ENCODE measurements around the gene C1QC. TPM values are rescaled to one million over a fixed set of nuclear protein-coding genes. Genes with fewer than 3 reads are reported as not detected.

Gene C1QC
- total and polyA plus RNA-seq, 2 donors (not counting 1 experiment from before 2014, with no cell fraction given), result not detected

GRCh38 chr1:22694172-22694571 is 50.7 kb downstream of the C1QC start:
- H3K4me1 Mint-ChIP-seq, result no peaks in the 10 kb centered on the region
- POLR2A ChIA-PET, result no interaction called here

GRCh38 chr1:22696610-22697009 is 53.2 kb downstream of the C1QC start:
- CTCF ChIA-PET, result no interaction called here
- no peaks in the 10 kb centered on the region for H4K20me1 ChIP-seq (ENCODE audit: control insufficient read depth, insufficient read depth, low read length, poor library complexity, severe bottlenecking)
- Mint-ChIP-seq H3K4me3 (no peak overlapping the region), H3K4me1 (no peaks in the 10 kb centered on the region), H3K27ac (no peak overlapping the region), H3K27me3 (no peaks in the 10 kb centered on the region), H3K9me3 (ENCODE audit: insufficient read depth) (no peaks in the 10 kb centered on the region)
- H3K9me3 ChIP-seq (ENCODE audit: control extremely low read depth in 1 of 3, control insufficient read depth in 2 of 3, insufficient read depth in 1 of 3, low read length in 2 of 3), result no peaks in the 10 kb centered on the region
- H3K4me3 ChIP-seq (ENCODE audit: control extremely low read depth in 1 of 5, extremely low read depth in 1 of 5, insufficient read depth in 1 of 5, low read depth in 2 of 5, low read length in 4 of 5), result no peak overlapping the region
- no peaks in the 10 kb centered on the region for H3K4me1 ChIP-seq (ENCODE audit: control insufficient read depth in 2 of 2, insufficient read depth in 2 of 2, low read length in 2 of 2)
- H2AFZ ChIP-seq (ENCODE audit: insufficient read depth, low read depth, low read length, poor library complexity, severe bottlenecking), result no peak overlapping the region
- H3K9ac ChIP-seq (ENCODE audit: low read length), result no peak overlapping the region
- H3K79me2 ChIP-seq (ENCODE audit: control insufficient read depth, insufficient read depth, low read length), result no peaks in the 10 kb centered on the region
- H3K27ac ChIP-seq (ENCODE audit: low read length in 2 of 2), result no peak overlapping the region
- H3K4me2 ChIP-seq (replicated peaks; ENCODE audit: low read depth, low read length, poor library complexity, severe bottlenecking), result no peak overlapping the region
- POLR2A ChIA-PET, result no interaction called here
- ATAC-seq (ENCODE audit: low read depth) (no peak), DNase-seq (no peak)
- no peak for TF ChIP-seq EZH2 (IDR thresholded peaks at IDR 0.05; ENCODE audit: borderline replicate concordance, insufficient read depth, low read depth, low read length, poor library complexity, severe bottlenecking)
- no peak for TF ChIP-seq CTCF (IDR thresholded peaks at IDR 0.05)
- no peaks in the 10 kb centered on the region for H3K27me3 ChIP-seq (replicated peaks in 1 of 4; ENCODE audit: control extremely low read depth in 1 of 4, control insufficient read depth in 3 of 4, insufficient read depth in 4 of 4, low read length in 3 of 4)
- intact Hi-C loops (cut with micrococcal nuclease), result no loop called here
- WGBS (ENCODE audit: insufficient coverage), result 90% methylated on average over 3 of the region's 3 CpGs
- H3K36me3 ChIP-seq (replicated peaks in 1 of 2; ENCODE audit: control extremely low read depth in 1 of 2, control insufficient read depth in 1 of 2, extremely low read depth in 1 of 2, insufficient read depth in 2 of 2, low read length in 1 of 2), result no peaks in the 10 kb centered on the region

More at GRCh38 chr1:22694172-22694571, 50.7 kb downstream of the C1QC start:
- TF ChIP-seq EZH2 (IDR thresholded peaks at IDR 0.05; ENCODE audit: borderline replicate concordance, insufficient read depth, low read depth, low read length, poor library complexity, severe bottlenecking) (no peak), CTCF (IDR thresholded peaks at IDR 0.05) (no peak)
- Histone ChIP-seq H4K20me1 (ENCODE audit: control insufficient read depth, insufficient read depth, low read length, poor library complexity, severe bottlenecking) (no peaks in the 10 kb centered on the region), H2AFZ (ENCODE audit: insufficient read depth, low read depth, low read length, poor library complexity, severe bottlenecking) (no peak overlapping the region), H3K27ac (ENCODE audit: low read length in 2 of 2) (no peak overlapping the region), H3K9me3 (ENCODE audit: control extremely low read depth in 1 of 3, control insufficient read depth in 2 of 3, insufficient read depth in 1 of 3, low read length in 2 of 3) (no peaks in the 10 kb centered on the region), H3K27me3 (replicated peaks in 1 of 4; ENCODE audit: control extremely low read depth in 1 of 4, control insufficient read depth in 3 of 4, insufficient read depth in 4 of 4, low read length in 3 of 4) (peaks cover 0 to 3% (median 0%) of the 10 kb centered on the region in 4 experiments), H3K9ac (ENCODE audit: low read length) (no peak overlapping the region), H3K36me3 (replicated peaks in 1 of 2; ENCODE audit: control extremely low read depth in 1 of 2, control insufficient read depth in 1 of 2, extremely low read depth in 1 of 2, insufficient read depth in 2 of 2, low read length in 1 of 2) (no peaks in the 10 kb centered on the region), H3K4me3 (ENCODE audit: control extremely low read depth in 1 of 5, extremely low read depth in 1 of 5, insufficient read depth in 1 of 5, low read depth in 2 of 5, low read length in 4 of 5) (no peak overlapping the region), H3K79me2 (ENCODE audit: control insufficient read depth, insufficient read depth, low read length) (no peaks in the 10 kb centered on the region), H3K4me1 (ENCODE audit: control insufficient read depth in 2 of 2, insufficient read depth in 2 of 2, low read length in 2 of 2) (no peaks in the 10 kb centered on the region), H3K4me2 (replicated peaks; ENCODE audit: low read depth, low read length, poor library complexity, severe bottlenecking) (no peak overlapping the region)
- CTCF ChIA-PET, result no interaction called here
- WGBS (ENCODE audit: insufficient coverage), result 96% methylated on average over 3 of the region's 5 CpGs
- H3K27me3 Mint-ChIP-seq, result no peaks in the 10 kb centered on the region
- intact Hi-C loops (cut with micrococcal nuclease), result no loop called here
- DNase-seq (no peak), ATAC-seq (ENCODE audit: low read depth) (no peak)
- no peak overlapping the region for H3K4me3 Mint-ChIP-seq
- no peaks in the 10 kb centered on the region for H3K9me3 Mint-ChIP-seq (ENCODE audit: insufficient read depth)
- H3K27ac Mint-ChIP-seq, result no peak overlapping the region

Small RNAs within 50 kb of the gene (small RNA-seq; reads per million reads assigned to genes)
- not detected for gene MIR6127 (ENCODE audit: insufficient read length, low read depth, low replicate concordance)

Other genes with a start within 250 kb of the C1QC start
- 51.9 and 56.3 TPM in 2 replicates for gene ZBTB40, start 191.8 kb upstream of the C1QC start, total RNA-seq
- 25.9 and 30.9 TPM in 2 replicates for gene ZBTB40, start 191.8 kb upstream of the C1QC start, polyA plus RNA-seq
- not detected in 2 replicates for gene EPHA8, start 80.1 kb upstream of the C1QC start, total RNA-seq
- gene EPHA8, start 80.1 kb upstream of the C1QC start, polyA plus RNA-seq, result not detected in 2 replicates
- not detected in 2 replicates for gene C1QA, start 7.0 kb upstream of the C1QC start, total RNA-seq
- 0.16 and 0.27 TPM in 2 replicates for gene C1QA, start 7.0 kb upstream of the C1QC start, polyA plus RNA-seq
- not detected in 2 replicates for gene C1QB, start 9.6 kb downstream of the C1QC start, total RNA-seq
- 0.16 and 0.48 TPM in 2 replicates for gene C1QB, start 9.6 kb downstream of the C1QC start, polyA plus RNA-seq
- 0.17 and 0.39 TPM in 2 replicates for gene EPHB2, start 67.2 kb downstream of the C1QC start, total RNA-seq
- gene EPHB2, start 67.2 kb downstream of the C1QC start, polyA plus RNA-seq, result 0.01 and 0.07 TPM in 2 replicates

Data from B cell (primary cell).